PC-9 (cell line): ENCODE measurements around the gene CUX1.

Source experiments
- EZH2 ChIP-seq: fragments of 200-600 bp; sonication (generic); IDR thresholded peaks from 2 replicates; pipeline ENCODE4 v1.8.0; 2017; ENCODE audit warnings: antibody characterized with exemption, low read depth
- TF ChIP-seq, protein P1 (sequence below): fragments of 200-600 bp; sonication (generic); conservative IDR thresholded peaks from 2 replicates; pipeline ENCODE4 v1.6.1; 2017; ENCODE audit warnings: mixed run types, antibody characterized with exemption, mild to moderate bottlenecking, moderate library complexity

DNA sequence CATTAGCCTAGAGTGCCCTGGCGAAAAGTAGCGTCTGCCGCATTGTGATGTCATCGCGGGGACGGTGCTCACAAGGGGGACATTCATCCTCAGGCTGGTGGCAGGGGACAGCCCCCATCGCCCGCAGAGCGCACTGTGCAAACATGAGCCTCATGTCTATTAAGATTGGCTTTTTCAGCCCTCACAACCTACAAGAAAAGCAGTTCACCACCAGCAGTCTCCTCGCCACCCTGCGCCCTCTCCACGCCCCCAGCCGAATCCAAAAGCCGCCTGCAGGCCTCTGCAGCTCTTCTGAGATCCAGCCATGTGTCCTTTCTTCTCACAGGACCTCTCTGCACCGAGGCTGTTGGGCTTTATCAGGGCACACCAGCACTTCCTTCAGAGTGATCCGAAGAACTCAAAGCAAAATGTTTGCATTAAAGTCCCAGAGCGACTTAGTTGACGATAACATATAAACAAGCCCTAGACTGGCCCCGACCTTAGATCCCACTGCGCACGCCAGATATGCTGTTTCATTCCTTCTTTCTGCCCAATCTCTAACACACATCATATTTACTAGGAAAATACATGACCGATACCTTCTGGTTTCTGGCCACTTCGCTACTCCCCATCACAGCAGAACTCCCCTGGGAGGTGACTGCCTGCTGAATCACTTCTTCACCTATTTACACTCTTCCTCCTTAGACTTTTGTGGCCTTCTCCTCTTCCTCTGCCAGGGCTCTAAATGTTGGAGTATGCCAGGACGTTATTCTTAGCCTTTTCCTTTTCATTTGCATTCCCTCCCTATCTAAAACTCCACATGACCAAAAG is 263.2 kb downstream of the CUX1 start:
- no peak for TF ChIP-seq EZH2
- TF ChIP-seq, protein P1, sequence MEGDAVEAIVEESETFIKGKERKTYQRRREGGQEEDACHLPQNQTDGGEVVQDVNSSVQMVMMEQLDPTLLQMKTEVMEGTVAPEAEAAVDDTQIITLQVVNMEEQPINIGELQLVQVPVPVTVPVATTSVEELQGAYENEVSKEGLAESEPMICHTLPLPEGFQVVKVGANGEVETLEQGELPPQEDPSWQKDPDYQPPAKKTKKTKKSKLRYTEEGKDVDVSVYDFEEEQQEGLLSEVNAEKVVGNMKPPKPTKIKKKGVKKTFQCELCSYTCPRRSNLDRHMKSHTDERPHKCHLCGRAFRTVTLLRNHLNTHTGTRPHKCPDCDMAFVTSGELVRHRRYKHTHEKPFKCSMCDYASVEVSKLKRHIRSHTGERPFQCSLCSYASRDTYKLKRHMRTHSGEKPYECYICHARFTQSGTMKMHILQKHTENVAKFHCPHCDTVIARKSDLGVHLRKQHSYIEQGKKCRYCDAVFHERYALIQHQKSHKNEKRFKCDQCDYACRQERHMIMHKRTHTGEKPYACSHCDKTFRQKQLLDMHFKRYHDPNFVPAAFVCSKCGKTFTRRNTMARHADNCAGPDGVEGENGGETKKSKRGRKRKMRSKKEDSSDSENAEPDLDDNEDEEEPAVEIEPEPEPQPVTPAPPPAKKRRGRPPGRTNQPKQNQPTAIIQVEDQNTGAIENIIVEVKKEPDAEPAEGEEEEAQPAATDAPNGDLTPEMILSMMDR: no peak
